H7 (cell line): ENCODE measurements around the gene SMYD3. TPM values are rescaled to one million over a fixed set of nuclear protein-coding genes. Genes with fewer than 3 reads are reported as not detected.

Source experiments
- DNase-seq: peaks from one replicate; pipeline ENCODE4 v3.0.0; 2012
- H3K27me3 ChIP-seq: 2 replicates; pipeline ENCODE4 v1.6.0; 2011; ENCODE audit warnings: mild to moderate bottlenecking, low read length; ENCODE audit not compliant: control insufficient read depth, insufficient read depth
- H3K36me3 ChIP-seq: replicated peaks from 2 replicates; pipeline ENCODE4 v1.5.1; 2011; ENCODE audit warnings: low read length; ENCODE audit not compliant: control insufficient read depth, insufficient read depth
- H3K4me3 ChIP-seq: 2 replicates; pipeline ENCODE4 v1.5.1; 2011; ENCODE audit warnings: low read depth, mild to moderate bottlenecking, control low read depth, low read length, moderate library complexity; ENCODE audit not compliant: insufficient read depth
- total RNA-seq: library from RNA; depleted of rRNA; stranded (reverse); fragments of >200 nt; shearing (Covaris generic); gene quantifications from 2 replicates; pipeline ENCODE4 v1.2.3, GENCODE V29; 2014

Gene SMYD3
- total RNA-seq, 1 experiment from 2014 or later = 31.0 TPM

- no peaks in the 10 kb centered on the region for H3K27me3 ChIP-seq
- DNase-seq = no peak
- H3K4me3 ChIP-seq = no peak overlapping the region
- no peaks in the 10 kb centered on the region for H3K36me3 ChIP-seq
Measured at GRCh38 chr1:246295968-246296367, 211.1 kb downstream of the SMYD3 start.

GRCh38 chr1:246295340-246295739 lies 211.7 kb downstream of the SMYD3 start:
- H3K4me3 ChIP-seq = no peak overlapping the region
- DNase-seq = no peak
- H3K27me3 ChIP-seq = no peaks in the 10 kb centered on the region
- H3K36me3 ChIP-seq = no peaks in the 10 kb centered on the region

GRCh38 chr1:246294263-246294662 lies 212.8 kb downstream of the SMYD3 start:
- DNase-seq = no peak
- Histone ChIP-seq H3K4me3 (no peak overlapping the region), H3K27me3 (no peaks in the 10 kb centered on the region), H3K36me3 (no peaks in the 10 kb centered on the region)

- Histone ChIP-seq H3K36me3 (no peaks in the 10 kb centered on the region), H3K4me3 (no peak overlapping the region), H3K27me3 (no peaks in the 10 kb centered on the region)
- DNase-seq = no peak
Measured at GRCh38 chr1:246293366-246294121, 213.5 kb downstream of the SMYD3 start.

GRCh38 chr1:246292571-246292970 lies 214.5 kb downstream of the SMYD3 start:
- DNase-seq = no peak
- H3K4me3 ChIP-seq = no peak overlapping the region
- H3K36me3 ChIP-seq = no peaks in the 10 kb centered on the region
- no peaks in the 10 kb centered on the region for H3K27me3 ChIP-seq

GRCh38 chr1:246291127-246291526 lies 216.0 kb downstream of the SMYD3 start:
- H3K27me3 ChIP-seq = no peaks in the 10 kb centered on the region
- H3K36me3 ChIP-seq = no peaks in the 10 kb centered on the region
- H3K4me3 ChIP-seq = no peak overlapping the region
- DNase-seq = no peak

- H3K4me3 ChIP-seq = no peak overlapping the region
Measured at GRCh38 chr1:246283771-246284410, 223.2 kb downstream of the SMYD3 start.

GRCh38 chr1:246281639-246282038 lies 225.4 kb downstream of the SMYD3 start:
- DNase-seq = no peak
- H3K27me3 ChIP-seq = no peaks in the 10 kb centered on the region
- no peak overlapping the region for H3K4me3 ChIP-seq
- no peaks in the 10 kb centered on the region for H3K36me3 ChIP-seq

More at GRCh38 chr1:246283771-246284410, 223.2 kb downstream of the SMYD3 start:
- Histone ChIP-seq H3K36me3 (no peaks in the 10 kb centered on the region), H3K27me3 (no peaks in the 10 kb centered on the region)
- no peak for DNase-seq

- no peak overlapping the region for H3K4me3 ChIP-seq
- H3K27me3 ChIP-seq = no peaks in the 10 kb centered on the region
- no peak for DNase-seq
- H3K36me3 ChIP-seq = no peaks in the 10 kb centered on the region
Measured at GRCh38 chr1:246281195-246281594, 225.9 kb downstream of the SMYD3 start.

GRCh38 chr1:246280551-246280950 lies 226.5 kb downstream of the SMYD3 start:
- H3K4me3 ChIP-seq = no peak overlapping the region
- no peak for DNase-seq
- no peaks in the 10 kb centered on the region for H3K36me3 ChIP-seq
- H3K27me3 ChIP-seq = no peaks in the 10 kb centered on the region

- no peak overlapping the region for H3K4me3 ChIP-seq
- H3K36me3 ChIP-seq = no peaks in the 10 kb centered on the region
Measured at GRCh38 chr1:246279402-246279801, 227.7 kb downstream of the SMYD3 start.

GRCh38 chr1:246278371-246278770 lies 228.7 kb downstream of the SMYD3 start:
- Histone ChIP-seq H3K4me3 (no peak overlapping the region), H3K27me3 (no peaks in the 10 kb centered on the region), H3K36me3 (no peaks in the 10 kb centered on the region)
- DNase-seq = no peak

More at GRCh38 chr1:246279402-246279801, 227.7 kb downstream of the SMYD3 start:
- no peaks in the 10 kb centered on the region for H3K27me3 ChIP-seq
- no peak for DNase-seq

GRCh38 chr1:246275036-246275435 lies 232.0 kb downstream of the SMYD3 start:
- Histone ChIP-seq H3K4me3 (no peak overlapping the region), H3K27me3 (no peaks in the 10 kb centered on the region), H3K36me3 (no peaks in the 10 kb centered on the region)
- DNase-seq = no peak

- Histone ChIP-seq H3K27me3 (no peaks in the 10 kb centered on the region), H3K36me3 (no peaks in the 10 kb centered on the region), H3K4me3 (no peak overlapping the region)
- no peak for DNase-seq
Measured at GRCh38 chr1:246274186-246274585, 232.9 kb downstream of the SMYD3 start.

- Histone ChIP-seq H3K27me3 (no peaks in the 10 kb centered on the region), H3K4me3 (no peak overlapping the region), H3K36me3 (no peaks in the 10 kb centered on the region)
- no peak for DNase-seq
Measured at GRCh38 chr1:246271516-246271915, 235.6 kb downstream of the SMYD3 start.
